Adipocyte (in vitro differentiated cells): Measurements from ENCODE around the gene PRSS38.

Experiments
- DNase-seq: peaks from one replicate; pipeline ENCODE4 v3.0.0-alpha.2; 2015; ENCODE audit warnings: low read depth
- H3K27me3 ChIP-seq: replicated peaks from 2 replicates; pipeline ENCODE4 v1.7.0; 2013; ENCODE audit warnings: mild to moderate bottlenecking, low read length, moderate library complexity; ENCODE audit not compliant: control insufficient read depth, insufficient read depth
- H3K36me3 ChIP-seq: 2 replicates; pipeline ENCODE4 v1.7.0; 2013; ENCODE audit warnings: low read length, mild to moderate bottlenecking, moderate library complexity; ENCODE audit not compliant: control insufficient read depth, insufficient read depth, severe bottlenecking
- H3K4me1 ChIP-seq: 2 replicates; pipeline ENCODE4 v1.7.0; 2013; ENCODE audit warnings: mild to moderate bottlenecking, low read length, moderate library complexity; ENCODE audit not compliant: control insufficient read depth, insufficient read depth
- H3K4me3 ChIP-seq: 2 replicates; pipeline ENCODE4 v1.7.0; 2013; ENCODE audit warnings: mild to moderate bottlenecking, low read length, moderate library complexity
- H3K9ac ChIP-seq: 2 replicates; pipeline ENCODE4 v1.7.0; 2013; ENCODE audit warnings: mild to moderate bottlenecking, low read length, moderate library complexity
- H3K9me3 ChIP-seq: 2 replicates; pipeline ENCODE4 v1.7.0; 2013; ENCODE audit warnings: mild to moderate bottlenecking, low read length, moderate library complexity; ENCODE audit not compliant: control insufficient read depth

The PRSS38 gene

DNA sequence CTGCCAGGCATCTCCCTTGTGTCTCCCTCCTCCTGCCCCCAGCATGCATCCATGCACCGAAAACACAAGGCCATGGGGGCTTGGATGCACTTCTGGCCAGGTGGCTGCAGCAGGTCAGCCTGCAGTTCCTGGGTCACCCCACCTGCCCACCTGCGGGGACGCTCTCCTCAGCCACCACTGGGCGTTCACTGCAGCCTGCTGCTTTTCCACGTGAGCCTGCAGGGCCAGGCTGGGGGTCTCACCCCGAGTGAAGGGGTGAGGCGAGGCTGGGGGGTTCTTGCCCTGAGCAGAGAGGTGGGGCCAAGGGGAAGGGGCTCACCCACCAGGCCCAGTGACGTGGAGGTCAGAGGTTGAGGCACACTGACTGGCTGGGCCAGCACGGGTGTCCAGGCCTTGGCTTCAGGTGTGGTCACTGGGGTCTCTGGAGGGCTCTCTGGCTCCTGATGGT, 67.6 kb downstream of the PRSS38 start:
- no peak overlapping the region for H3K4me3 ChIP-seq
- peaks cover 5% of the 10 kb centered on the region for H3K4me1 ChIP-seq
- no peaks in the 10 kb centered on the region for H3K36me3 ChIP-seq
- peaks cover 7% of the 10 kb centered on the region for H3K27me3 ChIP-seq
- DNase-seq, result no peak
- H3K9ac ChIP-seq, result no peak overlapping the region
- H3K9me3 ChIP-seq, result no peaks in the 10 kb centered on the region

DNA sequence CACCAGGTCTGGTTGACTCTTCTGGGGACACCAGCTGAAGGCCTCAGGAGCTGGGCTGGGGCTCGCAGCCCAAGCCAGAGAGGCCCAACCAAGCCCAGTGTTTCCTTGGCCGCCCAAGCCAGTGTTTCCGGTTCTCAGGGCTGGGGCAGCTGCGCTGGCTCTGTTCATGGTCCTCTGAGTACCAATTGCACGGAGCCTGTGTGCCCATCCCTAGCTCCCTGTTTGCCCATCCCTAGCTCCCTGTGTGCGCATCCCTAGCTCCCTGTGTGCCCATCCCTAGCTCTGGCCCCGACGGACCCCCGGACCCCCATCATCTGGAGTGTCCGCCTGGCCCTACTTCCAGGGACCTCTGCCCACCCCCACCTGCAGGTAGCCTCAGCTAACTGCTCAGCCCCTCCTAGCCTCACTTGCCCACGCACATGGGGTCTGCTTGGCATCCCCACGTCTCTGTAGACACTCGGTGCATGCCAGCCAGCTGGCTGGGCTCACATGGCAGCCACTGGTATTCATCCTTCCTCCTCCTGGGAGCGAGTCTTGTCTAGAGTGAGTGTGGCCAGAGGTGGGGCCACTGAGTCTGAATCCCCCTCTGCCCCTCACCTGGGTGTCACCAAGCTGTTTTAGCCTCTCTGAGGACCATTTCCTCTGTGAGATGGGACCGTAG, 68.3 kb downstream of the PRSS38 start:
- H3K9me3 ChIP-seq, result no peaks in the 10 kb centered on the region
- peaks cover 5% of the 10 kb centered on the region for H3K4me1 ChIP-seq
- no peak overlapping the region for H3K9ac ChIP-seq
- no peak for DNase-seq
- no peaks in the 10 kb centered on the region for H3K36me3 ChIP-seq
- H3K4me3 ChIP-seq, result no peak overlapping the region
- peaks cover 7% of the 10 kb centered on the region for H3K27me3 ChIP-seq

DNA sequence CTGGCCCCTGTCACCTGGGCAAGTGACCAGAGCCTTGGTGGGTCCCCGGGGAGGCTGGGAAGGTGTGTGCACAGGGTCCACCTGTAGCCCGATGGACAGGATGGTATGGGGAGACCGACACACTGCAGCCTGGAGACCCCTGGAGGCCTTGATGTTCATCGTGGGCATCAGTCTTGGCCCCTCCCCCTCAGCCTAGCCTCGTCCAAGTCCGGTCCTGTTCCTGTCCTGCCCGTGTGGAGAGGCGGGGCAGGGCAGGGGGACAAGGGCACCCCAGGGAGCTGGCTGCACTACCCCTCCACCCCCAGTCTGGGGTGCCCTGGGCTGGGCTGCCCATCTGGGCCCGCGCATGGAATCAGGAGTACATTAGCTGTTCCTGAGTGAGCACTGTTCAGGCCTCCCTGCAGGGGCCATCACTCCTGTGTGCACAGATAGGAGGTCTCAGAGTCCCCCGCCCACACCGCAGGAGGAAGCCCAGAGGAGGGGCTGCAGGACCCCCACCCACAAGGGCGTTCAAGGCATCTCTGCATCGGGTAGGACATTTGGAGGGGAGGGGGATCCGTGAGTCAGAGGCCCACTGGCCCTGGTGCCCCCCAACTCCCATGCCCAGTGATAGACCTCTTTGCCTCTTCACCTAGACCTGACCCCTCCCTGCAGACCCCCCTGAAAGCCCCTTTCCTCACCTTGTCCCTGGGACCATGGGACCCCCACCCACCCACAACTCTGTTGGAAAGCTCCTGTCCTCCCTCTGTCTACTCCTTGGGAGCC, 69.1 kb downstream of the PRSS38 start:
- no peak for DNase-seq
- Histone ChIP-seq H3K9me3 (no peaks in the 10 kb centered on the region), H3K27me3 (peaks cover 4% of the 10 kb centered on the region)

DNA sequence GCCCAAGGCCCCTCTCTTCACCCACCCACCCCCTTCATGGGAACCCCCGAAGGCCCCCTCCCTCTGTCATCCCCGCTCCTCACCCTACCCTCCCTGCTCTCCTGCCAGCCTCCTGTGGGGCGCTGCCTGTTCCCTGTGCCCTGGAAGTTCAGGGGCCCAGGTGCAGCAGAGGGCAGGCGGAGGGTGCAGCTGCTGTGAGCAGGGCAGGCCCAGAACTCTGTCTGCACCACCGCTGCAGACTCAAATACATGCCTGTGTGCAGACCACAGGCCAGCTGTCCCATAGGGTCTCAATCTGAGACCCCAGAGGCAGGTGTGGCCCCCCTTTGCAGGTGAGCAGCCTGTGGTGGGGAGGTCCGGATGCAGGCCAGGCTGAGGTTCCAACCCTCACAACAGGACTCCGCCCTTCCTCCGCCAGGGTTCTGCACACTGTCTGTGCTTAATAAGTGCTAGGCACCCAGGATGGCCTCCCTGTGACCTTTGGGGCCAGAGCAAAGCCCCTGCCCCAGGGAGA, 69.7 kb downstream of the PRSS38 start:
- Histone ChIP-seq H3K36me3 (no peaks in the 10 kb centered on the region), H3K9me3 (no peaks in the 10 kb centered on the region), H3K4me3 (no peak overlapping the region), H3K9ac (no peak overlapping the region), H3K4me1 (peaks cover 5% of the 10 kb centered on the region), H3K27me3 (peaks cover 4% of the 10 kb centered on the region)
- DNase-seq, result no peak

More for the DNA sequence above, 69.1 kb downstream of the PRSS38 start:
- H3K9ac ChIP-seq, result no peak overlapping the region
- peaks cover 5% of the 10 kb centered on the region for H3K4me1 ChIP-seq
- H3K36me3 ChIP-seq, result no peaks in the 10 kb centered on the region
- no peak overlapping the region for H3K4me3 ChIP-seq

DNA sequence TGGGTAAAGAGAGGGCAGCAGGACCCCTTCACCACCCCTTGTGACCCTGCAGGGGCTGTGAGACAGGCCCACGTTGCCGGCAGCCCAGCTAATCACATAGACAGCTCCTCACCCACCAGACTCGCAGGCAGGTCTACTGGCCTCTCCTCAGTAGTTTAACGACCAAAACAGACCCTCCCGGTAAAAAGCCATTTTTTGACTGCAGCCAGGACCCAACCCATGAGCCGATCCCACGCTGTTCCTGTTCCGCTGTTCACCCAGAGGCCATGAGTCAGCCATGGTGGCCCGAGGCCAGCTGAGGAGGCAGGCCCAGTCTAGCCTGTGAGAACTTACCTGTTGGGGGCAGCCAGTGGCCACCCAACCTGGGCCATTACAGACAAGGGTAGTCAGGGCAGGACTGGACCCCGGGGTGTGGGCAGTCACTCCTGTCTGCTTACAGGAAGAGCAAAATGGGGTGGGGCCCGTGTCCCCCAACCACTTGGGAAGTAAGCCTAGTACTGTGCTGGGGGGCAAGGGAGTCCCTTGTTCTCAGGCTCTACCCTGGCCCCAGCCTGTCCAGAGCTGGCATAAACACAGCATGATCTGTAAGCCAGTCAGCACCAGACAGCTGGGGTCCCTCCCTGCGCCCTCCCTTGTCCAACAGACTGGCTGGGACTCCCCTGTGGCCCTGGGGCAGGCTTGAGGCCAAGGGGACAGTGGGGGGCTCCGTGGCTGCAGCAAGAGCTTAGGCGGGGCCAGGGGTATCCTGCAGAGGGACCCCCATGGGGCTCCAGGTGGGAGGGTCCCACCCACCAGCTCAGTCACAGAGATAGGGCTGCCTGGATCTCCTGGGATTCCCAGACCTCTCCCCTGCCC, 70.4 kb downstream of the PRSS38 start:
- Histone ChIP-seq H3K9ac (no peak overlapping the region), H3K4me3 (no peak overlapping the region), H3K4me1 (peaks cover 5% of the 10 kb centered on the region), H3K36me3 (no peaks in the 10 kb centered on the region), H3K9me3 (no peaks in the 10 kb centered on the region), H3K27me3 (peaks cover 4% of the 10 kb centered on the region)
- peak; percentile 41 for DNase-seq

DNA sequence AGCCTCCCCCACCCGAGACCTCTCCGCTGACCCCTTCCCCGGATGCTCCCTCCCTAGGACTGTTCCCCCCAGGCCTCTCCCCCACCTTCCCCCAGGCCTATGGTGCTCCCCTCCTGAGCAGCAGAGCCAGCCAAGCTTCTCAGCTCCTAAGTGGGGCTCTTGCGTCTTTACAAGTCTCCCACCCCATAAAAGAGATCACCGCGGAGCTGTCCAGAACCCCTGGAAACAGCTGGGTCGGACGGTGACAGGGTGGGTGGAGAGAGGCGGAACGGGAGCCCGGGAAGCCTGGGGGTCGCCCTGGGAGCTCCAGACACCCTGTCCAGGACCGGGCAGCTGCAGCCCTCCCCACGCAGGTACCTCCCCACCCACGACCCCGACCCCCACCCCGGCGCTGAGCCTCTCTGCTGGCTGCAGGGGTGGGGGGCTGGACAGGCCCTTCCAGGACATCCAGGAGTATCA, 71.1 kb downstream of the PRSS38 start:
- no peak for DNase-seq
- no peaks in the 10 kb centered on the region for H3K9me3 ChIP-seq
- H3K4me3 ChIP-seq, result no peak overlapping the region

DNA sequence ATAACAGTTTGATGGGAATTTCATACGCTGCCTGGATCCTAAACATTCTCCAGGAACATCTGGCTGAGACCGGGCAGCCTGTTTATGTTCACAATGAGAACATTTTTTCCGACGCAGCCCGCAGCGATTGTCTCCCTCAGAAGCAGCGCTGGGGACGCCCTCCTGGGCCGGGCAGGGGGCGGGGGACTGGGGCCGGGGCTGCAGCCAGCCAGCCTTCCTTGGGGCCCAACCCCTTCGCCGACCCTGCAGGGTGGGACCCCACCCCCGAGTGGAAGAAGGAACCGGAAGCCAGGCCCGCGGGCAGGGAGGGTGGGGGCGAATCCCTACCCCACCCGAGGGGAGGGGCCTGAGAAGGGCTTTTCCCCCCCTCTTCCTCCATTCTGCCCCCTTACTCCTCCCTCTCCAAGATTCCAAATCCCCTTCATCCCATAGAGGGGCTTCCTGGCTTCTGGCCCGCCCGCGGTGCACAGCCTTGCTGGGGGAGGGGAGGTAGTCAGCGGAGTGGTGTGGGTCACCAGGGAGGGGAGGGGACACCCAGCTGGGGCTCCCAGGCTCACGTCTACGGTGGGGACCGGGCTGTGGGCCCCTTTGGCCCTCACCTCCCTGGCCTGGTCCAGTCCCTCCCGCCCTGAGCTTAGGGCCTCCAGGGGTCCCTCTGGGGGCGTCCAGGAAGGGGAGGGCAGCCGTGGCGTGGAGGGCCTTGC, 71.7 kb downstream of the PRSS38 start:
- Histone ChIP-seq H3K9me3 (no peaks in the 10 kb centered on the region), H3K36me3 (no peaks in the 10 kb centered on the region), H3K4me3 (no peak overlapping the region), H3K9ac (no peak overlapping the region), H3K27me3 (peaks cover 6% of the 10 kb centered on the region), H3K4me1 (peaks cover 5% of the 10 kb centered on the region)
- DNase-seq, result peak; percentile 53

More for the DNA sequence above, 71.1 kb downstream of the PRSS38 start:
- Histone ChIP-seq H3K9ac (no peak overlapping the region), H3K36me3 (no peaks in the 10 kb centered on the region), H3K4me1 (peaks cover 5% of the 10 kb centered on the region), H3K27me3 (peaks cover 5% of the 10 kb centered on the region)

DNA sequence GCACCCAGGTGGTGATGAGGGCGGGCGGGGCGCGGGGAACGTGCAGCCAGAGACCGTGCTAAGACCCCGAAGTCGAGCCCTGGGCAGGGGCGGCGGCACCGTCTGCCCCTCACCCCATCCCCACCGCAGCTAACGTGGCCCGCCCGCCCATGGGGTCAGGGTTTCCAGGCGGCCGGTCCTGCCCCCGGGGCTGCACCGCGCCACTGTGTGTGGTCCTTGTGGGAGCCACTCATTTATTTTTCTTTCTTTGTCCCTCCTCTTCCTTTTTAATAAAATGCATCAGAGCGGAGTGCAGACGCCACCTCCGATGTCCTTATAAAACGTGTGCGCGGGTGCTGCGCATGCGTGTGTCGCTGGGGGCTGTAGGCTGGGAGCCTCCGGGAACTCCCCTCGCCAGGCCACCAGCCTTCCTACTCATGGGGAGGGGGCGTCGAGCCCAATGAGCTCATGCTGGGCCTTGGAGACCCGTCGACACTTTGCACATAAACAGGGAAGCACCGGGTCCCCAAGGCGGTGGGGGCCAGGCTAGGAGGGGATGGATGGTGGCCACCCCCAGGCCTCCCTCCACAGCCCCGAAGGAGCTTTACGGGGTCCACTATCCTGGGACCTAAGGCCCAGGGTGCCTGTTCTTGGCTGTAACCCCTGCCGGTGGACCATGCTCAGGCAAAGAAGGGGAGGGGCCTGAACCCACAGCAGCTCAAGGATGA, 72.4 kb downstream of the PRSS38 start:
- no peaks in the 10 kb centered on the region for H3K9me3 ChIP-seq
- H3K4me3 ChIP-seq, result no peak overlapping the region
- DNase-seq, result no peak
- H3K27me3 ChIP-seq, result peaks cover 6% of the 10 kb centered on the region
- H3K9ac ChIP-seq, result no peak overlapping the region
- H3K36me3 ChIP-seq, result no peaks in the 10 kb centered on the region
- peaks cover 5% of the 10 kb centered on the region for H3K4me1 ChIP-seq

DNA sequence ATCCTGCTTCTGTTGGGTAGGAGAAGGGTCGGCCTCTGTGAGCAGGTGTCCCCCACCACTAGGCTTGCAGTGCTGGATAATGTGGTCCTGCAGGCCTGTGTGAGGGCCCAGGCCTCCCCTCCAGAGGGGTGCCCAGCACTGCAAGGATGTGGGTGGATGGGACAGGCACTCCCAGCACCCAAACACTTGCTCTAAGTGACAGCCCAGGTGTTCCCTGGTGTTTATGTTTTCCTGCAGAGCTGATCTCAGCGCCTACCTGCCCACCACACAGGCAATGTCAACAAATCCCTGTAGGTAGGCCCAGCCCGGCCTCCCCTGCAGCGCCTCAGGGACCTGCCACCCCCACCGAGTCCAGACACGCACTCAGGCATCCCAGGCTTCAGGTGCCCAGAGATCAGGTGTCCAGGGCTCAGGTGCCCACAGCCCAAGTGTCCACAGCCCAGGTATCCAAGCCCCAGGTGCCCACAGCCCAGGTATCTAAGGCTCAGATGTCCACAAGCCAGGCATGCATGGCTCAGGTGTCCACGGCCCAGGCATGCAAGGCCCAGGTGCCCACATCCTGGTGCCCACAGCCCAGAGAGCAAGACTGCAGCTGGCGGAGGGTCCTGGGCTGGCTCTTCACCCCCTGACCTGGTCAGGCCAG, 73.0 kb downstream of the PRSS38 start:
- Histone ChIP-seq H3K27me3 (peaks cover 6% of the 10 kb centered on the region), H3K36me3 (no peaks in the 10 kb centered on the region), H3K9ac (no peak overlapping the region), H3K4me1 (peaks cover 5% of the 10 kb centered on the region), H3K4me3 (no peak overlapping the region), H3K9me3 (no peaks in the 10 kb centered on the region)
- DNase-seq, result no peak
